ENCODE results near the gene ASB14.
"Not testable (repeated sequence)": the region's sequence is repeated elsewhere in the genome, so short reads cannot be mapped to it uniquely, and the experiment has no call there.

Gene ASB14

GRCh38 chr3:57292159-57292896 is at the start of gene ASB14:
ASB14 (minus strand) TSS chr3:57292685; CDS start chr3:57292033, 652 bp downstream.
- DNase-seq: no peak

GRCh38 chr3:57339071-57339642 is 46.7 kb upstream of the ASB14 start:
- DNase-seq: not testable (repeated sequence)

GRCh38 chr3:57338272-57339070 is 46.0 kb upstream of the ASB14 start:
- DNase-seq: not testable (repeated sequence)

GRCh38 chr3:57335283-57335938 is 42.9 kb upstream of the ASB14 start:
- no peak for DNase-seq

GRCh38 chr3:57331078-57331610 is 38.7 kb upstream of the ASB14 start:
- DNase-seq: no peak

GRCh38 chr3:57326498-57326897 is 34.0 kb upstream of the ASB14 start:
- not testable (repeated sequence) for DNase-seq

- no peak for DNase-seq
Observed at GRCh38 chr3:57314204-57314603, 21.7 kb upstream of the ASB14 start.

GRCh38 chr3:57309769-57310360 is 17.4 kb upstream of the ASB14 start:
- no peak for DNase-seq

- DNase-seq: not testable (repeated sequence)
Observed at GRCh38 chr3:57303520-57303919, 11.0 kb upstream of the ASB14 start.

GRCh38 chr3:57298041-57298440 is 5.6 kb upstream of the ASB14 start:
- DNase-seq: no peak

- DNase-seq: no peak
Observed at GRCh38 chr3:57292897-57293526, 527 bp upstream of the ASB14 start.

GRCh38 chr3:57288403-57288802 is 4.1 kb downstream of the ASB14 start:
- no peak for DNase-seq

GRCh38 chr3:57287205-57287604 is 5.3 kb downstream of the ASB14 start:
- DNase-seq: no peak

GRCh38 chr3:57283334-57283733 is 9.2 kb downstream of the ASB14 start:
- no peak for DNase-seq

- DNase-seq: no peak
Observed at GRCh38 chr3:57281715-57282114, 10.8 kb downstream of the ASB14 start.

- DNase-seq: no peak
Observed at GRCh38 chr3:57279685-57280084, 12.8 kb downstream of the ASB14 start.

- no peak for DNase-seq
Observed at GRCh38 chr3:57278237-57278636, 14.2 kb downstream of the ASB14 start.

- no peak for DNase-seq
Observed at GRCh38 chr3:57275393-57275792, 17.1 kb downstream of the ASB14 start.

- DNase-seq: no peak
Observed at GRCh38 chr3:57274845-57275244, 17.6 kb downstream of the ASB14 start.

- DNase-seq: no peak
Observed at GRCh38 chr3:57268416-57268815, 24.1 kb downstream of the ASB14 start.

GRCh38 chr3:57261929-57262328 is 30.6 kb downstream of the ASB14 start:
- no peak for DNase-seq

GRCh38 chr3:57261119-57261518 is 31.4 kb downstream of the ASB14 start:
- no peak for DNase-seq
